ENCODE results near the gene FAM107B.
A peak's percentile ranks its signal among the peaks of the same experiment; 100 is the strongest.

The FAM107B gene

GRCh38 chr10:14527134-14527844 is 247.4 kb downstream of the FAM107B start:
- DNase-seq: no peak

- DNase-seq: no peak
These were observed 248.4 kb downstream of the FAM107B start for GRCh38 chr10:14526326-14526725.

DNA sequence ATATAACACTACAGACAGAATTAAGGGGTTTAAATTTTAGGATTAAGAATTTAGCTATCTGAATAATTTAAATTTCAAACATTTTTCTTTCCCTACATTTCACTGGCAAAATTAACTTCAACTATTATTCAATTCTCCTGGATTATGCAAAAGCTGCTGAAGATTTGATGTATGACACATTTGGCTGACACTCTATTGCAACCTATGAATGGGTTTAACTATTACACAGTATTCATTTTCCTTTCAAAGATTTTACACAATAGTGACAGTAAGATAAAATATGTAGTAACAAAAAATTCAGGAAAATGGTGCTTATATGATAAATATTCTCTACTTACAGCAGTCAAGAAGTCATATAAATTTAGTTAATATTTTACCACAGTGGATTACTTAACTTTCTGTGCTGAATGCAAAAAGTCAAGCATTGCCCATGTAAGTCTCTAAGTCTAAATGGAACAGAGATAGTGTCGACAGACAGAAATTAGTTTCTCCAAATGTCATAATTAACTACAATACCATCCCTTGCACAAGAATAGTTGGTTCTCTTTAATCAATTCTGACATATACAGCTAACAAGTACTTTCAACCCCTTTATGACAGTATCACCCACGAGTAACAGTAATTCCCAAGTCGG is 249.9 kb downstream of the FAM107B start:
- DNase-seq: no peak

DNA sequence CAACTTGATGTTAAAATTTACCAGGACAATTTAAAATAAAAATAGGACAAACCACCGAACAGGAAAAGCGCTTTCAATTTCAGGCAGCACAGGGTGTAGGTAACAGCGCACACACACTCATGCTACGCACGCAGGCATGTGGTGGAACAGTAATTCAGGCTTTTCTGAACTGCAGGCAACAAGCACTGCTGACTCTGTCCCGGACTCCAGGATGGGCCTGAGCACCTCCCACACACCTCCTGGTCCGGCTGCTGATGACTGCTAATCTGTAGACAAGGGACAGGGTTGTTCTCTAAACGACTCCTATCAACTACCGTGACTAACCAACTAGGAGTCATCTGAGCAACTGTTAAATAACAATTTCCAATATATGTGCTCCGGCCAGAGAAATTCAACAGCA is 251.4 kb downstream of the FAM107B start:
- no peak for DNase-seq

DNA sequence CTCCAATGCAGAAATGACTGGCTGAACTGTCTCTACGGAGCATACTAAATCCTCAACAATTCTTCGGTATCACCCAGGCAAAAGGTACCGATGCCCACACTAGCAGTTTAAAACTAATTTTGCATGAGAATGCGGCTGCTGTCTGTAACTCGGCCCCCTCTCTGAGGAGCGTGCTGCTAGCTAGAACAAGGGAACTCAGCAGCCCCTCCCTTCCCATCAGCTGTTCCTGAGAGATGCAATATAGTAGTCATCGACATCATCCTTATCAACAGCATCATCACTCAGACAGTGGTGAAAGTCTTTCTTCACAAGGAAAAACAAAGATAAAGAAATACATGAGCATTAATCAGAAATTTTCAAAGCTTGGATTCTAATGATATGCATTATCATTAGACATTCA is 254.9 kb downstream of the FAM107B start:
- DNase-seq: no peak

GRCh38 chr10:14518149-14518548 is 256.5 kb downstream of the FAM107B start:
- DNase-seq: no peak

DNA sequence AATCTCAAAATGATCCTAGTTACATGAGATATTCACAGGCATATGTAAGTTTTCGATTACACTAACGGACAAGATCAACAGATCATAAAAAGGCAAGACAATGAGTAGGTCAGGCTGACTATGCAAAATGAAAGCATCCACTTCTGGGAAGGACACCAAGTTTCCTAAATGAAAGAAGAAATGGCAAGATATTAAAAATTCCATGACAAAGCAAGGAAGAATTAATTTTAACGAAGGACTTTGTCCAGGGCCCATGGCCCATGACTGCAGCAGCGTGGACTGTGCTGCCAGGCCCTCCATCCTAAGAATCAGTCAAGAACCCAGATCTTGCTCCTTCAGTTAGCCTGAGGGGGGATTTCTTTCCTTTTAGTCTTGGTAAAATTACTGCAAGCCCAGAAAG is 261.6 kb downstream of the FAM107B start:
- DNase-seq: no peak

DNA sequence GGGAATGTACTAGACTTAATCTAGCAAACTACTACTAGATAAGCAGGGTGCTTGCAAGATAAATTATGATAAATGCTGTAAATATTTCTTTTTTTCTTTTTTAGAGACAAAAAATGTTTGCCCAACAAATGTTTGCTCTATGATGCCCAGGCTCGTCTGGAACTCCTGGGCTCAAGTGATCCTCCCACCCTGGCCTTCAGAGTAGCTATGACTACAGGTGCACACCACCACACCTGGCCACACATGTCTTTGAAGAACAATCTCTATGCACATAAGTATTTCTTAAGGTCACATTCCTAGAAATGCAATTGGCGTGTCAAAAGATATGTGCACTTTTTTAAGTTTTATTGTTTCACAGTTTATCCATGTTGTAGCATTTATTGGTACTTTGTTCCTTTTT is 264.4 kb downstream of the FAM107B start:
- no peak for DNase-seq

DNA sequence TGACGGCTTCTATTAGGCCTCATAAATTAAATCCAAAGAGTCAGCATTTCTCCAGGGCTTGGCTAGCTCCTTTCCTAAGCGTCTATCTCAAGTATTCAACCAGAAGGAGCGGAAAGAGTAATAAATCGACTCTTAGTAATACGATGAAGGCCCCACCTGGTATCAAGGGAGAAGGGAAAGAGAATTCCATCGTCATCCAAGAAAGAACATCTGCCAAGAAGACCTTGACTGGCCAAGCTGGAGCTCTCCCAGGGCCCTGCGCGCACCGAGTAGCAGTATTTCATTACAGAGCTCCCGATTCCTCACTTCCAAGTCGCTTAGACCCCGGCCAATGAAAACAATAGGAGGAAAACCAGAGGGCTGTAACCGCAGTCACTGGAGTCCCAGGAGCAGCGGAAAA is 266.0 kb downstream of the FAM107B start:
- DNase-seq: no peak

DNA sequence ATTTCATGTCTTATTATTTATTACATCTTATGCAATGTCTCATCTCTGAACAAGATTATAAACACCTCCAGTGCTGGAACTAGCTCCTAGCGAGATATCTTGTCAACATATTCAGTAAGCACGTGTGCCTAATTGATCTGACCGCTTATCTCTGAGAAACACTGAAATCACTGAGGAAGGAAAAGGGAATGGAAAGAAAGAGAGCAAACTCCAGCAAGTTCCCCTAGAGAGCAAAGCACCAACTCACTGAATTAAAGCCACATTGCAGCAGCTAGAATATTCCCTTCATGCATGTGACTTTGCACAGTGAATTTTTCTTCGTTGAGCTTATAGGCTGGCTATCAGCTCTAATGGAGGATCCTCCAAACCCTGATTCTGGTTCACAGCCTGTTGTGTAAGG is 266.9 kb downstream of the FAM107B start:
- DNase-seq: no peak

DNA sequence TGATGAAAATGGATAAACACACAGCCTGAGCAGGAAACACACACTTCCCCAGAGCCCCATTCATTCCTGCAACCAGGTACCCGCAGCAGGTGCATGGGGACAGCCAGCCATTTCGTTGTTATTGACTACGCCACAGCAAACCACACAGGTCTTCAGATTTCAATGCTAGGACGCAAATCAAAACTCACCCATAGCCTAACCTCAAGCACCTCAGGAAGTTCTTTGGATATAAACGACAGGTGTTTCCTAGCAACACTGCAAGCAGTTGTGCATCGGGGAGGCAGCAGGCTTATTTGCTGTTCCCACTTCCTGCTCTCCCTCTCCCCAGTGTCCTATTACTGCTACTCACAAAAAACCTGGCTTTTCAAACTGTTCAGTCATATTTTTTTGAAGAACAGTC is 267.5 kb downstream of the FAM107B start:
- DNase-seq: peak; percentile 37

DNA sequence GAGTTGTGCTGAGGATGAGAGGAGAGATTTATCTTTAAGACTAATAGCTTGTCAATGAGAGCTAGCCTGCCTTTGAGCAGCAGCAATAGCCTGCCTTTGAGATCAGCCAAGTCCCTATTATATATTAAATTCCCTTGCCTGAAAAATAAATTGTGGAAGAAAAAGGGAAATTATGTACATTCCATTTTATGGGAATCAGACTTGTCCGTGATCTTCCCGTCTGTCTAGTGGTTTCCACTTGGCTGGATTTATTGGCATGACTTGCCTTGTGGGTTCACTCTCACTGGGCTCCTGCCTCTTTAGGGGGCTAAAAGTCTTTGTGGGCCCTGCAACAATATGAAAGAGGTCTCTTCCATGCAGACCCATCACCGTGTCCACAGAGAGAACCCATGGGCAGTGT is 272.3 kb downstream of the FAM107B start:
- DNase-seq: no peak

DNA sequence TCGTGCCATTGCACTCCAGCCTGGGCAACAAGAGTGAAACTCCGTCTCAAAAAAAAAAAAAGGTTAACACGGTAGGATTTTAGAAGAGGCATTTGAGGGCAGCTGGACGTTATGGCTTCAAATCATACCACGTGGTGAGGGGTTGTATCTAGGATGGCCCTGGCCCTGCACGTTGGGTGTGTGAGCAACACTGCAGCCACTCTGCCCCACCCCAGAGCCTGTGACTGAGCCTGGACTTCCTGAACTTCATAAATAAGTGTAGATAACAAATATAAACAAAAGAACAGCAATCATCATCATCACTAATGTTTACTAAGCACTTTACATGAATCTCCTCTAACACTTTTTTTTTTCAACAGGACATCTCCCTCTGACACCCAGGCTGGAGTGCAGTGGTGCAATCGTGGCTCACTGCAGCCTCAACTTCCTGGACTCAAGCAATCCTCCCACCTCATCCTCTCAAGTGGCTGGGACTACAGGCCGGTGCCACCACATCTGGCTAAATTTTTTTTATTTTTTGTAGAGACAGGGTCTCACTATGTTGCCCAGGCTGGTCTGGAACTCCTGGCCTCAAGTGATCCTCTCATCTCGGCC is 274.4 kb downstream of the FAM107B start:
- DNase-seq: no peak

DNA sequence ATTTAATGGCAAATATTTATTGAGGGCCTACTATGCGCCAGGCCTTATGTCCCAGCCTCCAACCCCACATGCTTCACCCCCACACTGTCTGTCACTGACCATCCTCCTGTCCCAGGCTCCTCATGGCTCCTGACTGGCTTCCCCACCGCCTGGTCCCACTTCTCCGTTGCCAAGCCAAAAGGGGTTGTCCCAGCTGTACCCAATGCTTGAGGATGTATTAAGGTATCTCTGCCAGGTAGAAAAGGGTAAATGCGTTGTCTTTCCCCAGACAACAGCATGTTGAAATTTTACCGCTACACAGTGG is 275.1 kb downstream of the FAM107B start:
- no peak for DNase-seq

DNA sequence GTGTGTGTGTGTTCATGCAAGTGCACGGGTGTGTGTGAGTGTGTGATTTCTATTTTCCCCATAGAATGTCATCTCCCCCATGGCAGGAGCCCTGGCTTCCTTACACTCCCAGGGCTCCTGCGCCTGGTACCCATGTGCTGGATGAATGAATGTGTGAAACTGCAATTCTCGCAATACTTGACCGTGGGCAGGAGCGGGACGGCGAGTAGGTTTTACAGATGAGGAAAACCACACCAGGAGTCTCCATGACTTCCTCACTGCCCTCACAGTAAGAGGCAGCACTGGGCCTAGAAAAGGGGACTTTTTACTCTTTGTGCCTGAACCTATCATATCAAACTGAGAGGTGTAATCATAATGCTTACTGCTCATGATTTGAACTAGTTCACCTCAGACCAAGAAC is 276.4 kb downstream of the FAM107B start:
- DNase-seq: no peak

DNA sequence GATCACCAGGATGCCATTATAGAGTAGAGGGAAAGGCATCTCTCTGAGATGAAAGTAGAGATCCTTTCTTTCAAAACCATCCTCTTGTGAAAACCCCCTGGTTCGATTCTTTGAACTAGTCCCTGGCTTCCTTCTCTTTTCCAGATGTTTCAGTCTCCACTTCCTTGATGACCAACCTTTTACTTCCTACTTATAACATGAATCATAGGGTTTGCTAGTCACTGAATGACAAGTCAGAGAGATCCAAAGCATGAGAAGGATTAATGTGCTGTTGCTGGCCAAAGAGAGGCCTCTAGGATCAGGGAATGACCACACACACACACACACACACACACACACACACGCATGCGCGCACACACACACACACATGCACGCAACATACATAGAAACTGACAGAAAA is 282.9 kb downstream of the FAM107B start:
- no peak for DNase-seq

DNA sequence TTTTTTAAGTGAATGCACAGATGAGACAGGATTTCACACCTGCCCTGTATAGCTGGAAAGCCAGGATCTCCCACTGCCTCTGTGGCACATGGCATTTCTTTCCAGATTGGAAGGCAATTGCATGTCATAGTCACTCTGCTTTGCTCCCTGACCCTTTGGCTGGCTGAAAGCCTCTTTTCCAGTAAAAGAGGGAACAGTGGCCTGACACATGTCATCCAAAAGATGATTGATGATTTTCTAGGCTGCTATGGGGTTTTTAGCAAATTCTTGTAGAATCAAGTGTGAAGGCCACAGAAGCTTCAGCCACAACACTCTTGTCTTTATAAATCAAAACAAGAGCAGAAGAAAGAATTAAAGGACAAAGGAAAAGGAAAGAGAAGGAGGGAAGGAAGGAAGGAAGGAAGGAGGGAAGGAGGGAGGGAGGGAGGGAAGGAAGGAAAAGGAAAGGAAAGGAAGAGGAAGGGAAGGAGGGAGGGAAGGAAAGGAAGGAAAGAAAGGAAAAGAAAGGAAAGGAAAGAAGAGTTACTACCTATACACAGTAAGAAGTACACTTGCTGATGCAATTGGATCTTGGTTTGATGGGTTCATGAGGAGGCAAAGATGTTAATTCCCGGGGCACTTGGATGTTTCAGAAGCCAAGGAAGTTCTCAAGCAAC is 285.0 kb downstream of the FAM107B start:
- DNase-seq: no peak

- DNase-seq: no peak
These were observed 287.2 kb downstream of the FAM107B start for GRCh38 chr10:14487488-14487883.

DNA sequence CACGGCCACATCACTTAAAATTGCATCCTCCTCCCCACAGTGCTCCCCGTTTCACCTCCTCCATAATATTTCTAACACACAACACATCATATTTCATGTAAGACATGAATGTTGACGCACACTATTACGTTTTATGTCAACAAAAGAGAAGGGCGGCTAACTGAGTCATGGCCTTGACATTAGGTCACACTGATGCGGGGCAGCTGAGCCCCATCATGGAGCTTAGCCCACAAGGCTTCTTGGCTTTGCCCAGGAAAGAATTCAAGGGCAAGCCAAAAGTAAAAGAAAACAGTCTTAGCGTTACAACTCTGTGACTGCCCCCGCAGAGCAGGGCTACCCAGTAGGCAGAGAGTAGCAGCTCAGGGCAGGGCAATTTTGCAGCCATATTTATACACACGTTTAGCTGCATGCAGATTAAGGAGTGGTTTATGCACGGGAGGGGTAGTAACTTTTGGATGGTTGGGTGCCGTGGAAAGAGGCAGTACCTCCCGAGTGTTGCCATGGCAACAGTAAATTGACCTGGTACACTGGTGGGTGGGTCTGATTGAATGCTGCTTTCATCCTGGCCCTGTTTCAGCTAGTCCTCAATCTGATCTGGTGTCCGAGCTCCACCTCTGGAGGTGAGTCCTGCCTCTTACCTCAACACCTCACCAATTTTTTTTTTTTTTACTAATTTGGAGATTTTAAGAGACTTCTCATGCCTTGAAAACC is 287.8 kb downstream of the FAM107B start:
- no peak for DNase-seq

- no peak for DNase-seq
These were observed 288.7 kb downstream of the FAM107B start for GRCh38 chr10:14485986-14486385.

DNA sequence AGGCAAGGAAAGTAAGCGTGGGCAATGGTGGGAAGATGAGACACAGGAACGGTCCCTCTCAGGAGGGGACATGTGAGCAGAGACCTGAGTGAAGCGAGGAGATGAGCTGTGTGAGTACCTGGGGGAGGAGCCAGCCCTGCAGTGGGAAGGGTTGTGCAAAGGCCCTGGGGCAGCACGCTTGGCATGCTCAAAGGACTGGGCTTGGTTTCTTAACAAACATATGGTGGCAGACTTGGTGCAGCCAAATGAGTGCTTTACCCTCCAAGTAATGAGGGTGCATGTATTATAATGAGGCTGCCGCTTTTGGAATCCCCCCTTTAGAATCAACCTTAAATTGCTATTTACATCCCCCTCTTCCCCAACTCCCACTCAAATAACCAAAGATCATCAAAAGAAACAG is 291.3 kb downstream of the FAM107B start:
- no peak for DNase-seq

DNA sequence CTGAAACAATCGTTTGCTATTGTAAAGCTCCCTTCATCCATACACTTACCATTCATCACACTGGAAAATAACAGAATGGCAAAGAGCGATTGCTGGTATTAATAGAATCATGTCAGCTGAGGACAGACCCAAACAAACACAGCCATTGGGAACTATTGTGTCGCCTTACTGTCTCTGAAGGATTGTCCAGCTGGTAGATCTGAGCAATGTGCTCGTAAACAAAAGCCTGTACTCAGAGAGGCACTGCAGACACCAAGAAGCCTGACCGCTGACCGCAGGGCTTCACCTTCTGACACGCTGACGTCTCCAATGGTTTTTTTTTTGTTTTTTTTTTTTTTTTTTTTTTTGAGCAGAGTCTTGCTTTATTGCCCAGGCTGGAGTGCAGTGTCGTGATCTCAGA is 292.9 kb downstream of the FAM107B start:
- DNase-seq: no peak

DNA sequence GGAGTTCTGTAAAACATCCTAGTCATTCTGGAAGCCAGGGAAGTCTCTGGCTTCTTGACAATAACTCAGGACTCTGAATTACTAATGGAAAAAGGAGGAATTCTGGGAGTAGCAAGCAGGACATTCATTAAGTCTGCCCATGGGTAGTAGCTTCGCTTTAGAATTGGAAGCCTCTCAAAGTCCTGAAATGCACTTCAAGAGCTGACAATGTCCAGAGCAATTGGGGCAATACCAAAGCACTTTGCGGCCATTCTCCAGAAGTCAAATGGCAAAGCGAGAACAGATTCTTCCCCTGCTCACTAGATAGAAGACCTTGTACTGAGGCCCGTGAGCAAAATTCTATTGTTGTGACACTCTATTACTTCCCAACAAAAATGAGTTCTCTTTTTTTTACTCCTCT is 293.7 kb downstream of the FAM107B start:
- DNase-seq: no peak

DNA sequence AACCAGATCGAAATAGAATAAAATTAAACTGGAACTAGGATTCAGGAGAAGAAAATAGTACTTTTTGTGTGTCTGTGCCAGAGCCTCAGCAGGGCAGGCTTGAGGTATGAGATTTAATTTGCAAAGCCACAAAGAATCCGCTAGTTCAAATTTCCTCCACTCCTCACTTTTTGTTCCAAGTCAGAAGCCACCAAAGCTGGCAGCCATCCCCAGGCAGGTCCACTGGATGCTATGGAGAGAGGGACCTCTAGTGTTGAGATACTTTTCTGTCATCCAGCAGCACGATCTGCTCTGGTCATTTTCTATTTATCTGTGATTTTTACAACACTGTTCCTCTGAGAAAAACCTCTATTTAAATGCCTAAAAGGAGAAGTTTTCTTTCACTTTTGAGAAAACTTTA is 296.1 kb downstream of the FAM107B start:
- DNase-seq: peak; percentile 22
